Measurements from ENCODE around the gene LGALS9. TPM values are rescaled to one million over a fixed set of nuclear protein-coding genes. Genes with fewer than 3 reads are reported as not detected.

Gene LGALS9
- polyA plus RNA-seq (2011; rRNA removed) (3.0 and 3.5 TPM in 2 replicates), polyA minus RNA-seq (2011; rRNA and poly(A)+ RNA removed) (5.2 and 6.4 TPM in 2 replicates)

GRCh38 chr17:27630607-27631410 lies at the start of gene LGALS9:
Gene LGALS9 (plus strand): TSS chr17:27631188. CDS start chr17:27631266, 78 bp downstream.
- POLR2A ChIA-PET = interaction anchor here (0.6 kb wide), 1 partner anchor 647 kb away, joined by 5 read pairs; no protein-coding TSS in a partner anchor
- no peak within 1 kb of the TSS; the same call in 1 of the 2 replicates for H3K4me3 ChIP-seq (ENCODE audit: low read depth, low read length)
- H3K27ac ChIP-seq (ENCODE audit: low read depth, low read length) = no peak within 1 kb of the TSS
- H3K27me3 ChIP-seq (ENCODE audit: control insufficient read depth, insufficient read depth, low read length) = no peaks in the 10 kb centered on the region
- CTCF ChIA-PET = interaction anchor here (1.2 to 2.8 kb wide), 2 partner anchors 20 to 23 kb away, joined by 3 to 9 read pairs; no protein-coding TSS in a partner anchor
- TF ChIP-seq CTCF (IDR thresholded peaks at IDR 0.05; ENCODE audit: low read depth, low read length) = no peak
- no peak for DNase-seq (ENCODE audit: low read depth, low spot score)
- H3K9me3 ChIP-seq (ENCODE audit: control insufficient read depth, insufficient read depth, low read length) = no peaks in the 10 kb centered on the region

DNA sequence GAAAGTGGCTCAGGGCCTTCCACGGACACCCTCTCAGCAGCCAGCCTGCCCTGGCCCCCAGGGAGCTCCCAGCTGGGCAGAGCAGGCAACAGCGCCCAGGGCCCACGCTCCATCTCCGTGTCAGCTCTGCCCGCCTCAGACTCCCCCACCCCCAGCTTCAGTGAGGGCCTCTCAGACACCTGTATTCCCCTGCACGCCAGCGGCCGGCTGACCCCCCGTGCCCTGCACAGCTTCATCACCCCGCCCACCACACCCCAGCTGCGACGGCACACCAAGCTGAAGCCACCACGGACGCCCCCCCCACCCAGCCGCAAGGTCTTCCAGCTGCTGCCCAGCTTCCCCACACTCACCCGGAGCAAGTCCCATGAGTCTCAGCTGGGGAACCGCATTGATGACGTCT lies 48.3 kb upstream of the LGALS9 start:
- Histone ChIP-seq H3K4me3 (ENCODE audit: low read depth, low read length) (no peak overlapping the region), H3K9me3 (ENCODE audit: control insufficient read depth, insufficient read depth, low read length) (no peaks in the 10 kb centered on the region), H3K27me3 (ENCODE audit: control insufficient read depth, insufficient read depth, low read length) (no peaks in the 10 kb centered on the region), H3K27ac (ENCODE audit: low read depth, low read length) (no peak overlapping the region)
- no peak for DNase-seq (ENCODE audit: low read depth, low spot score)
- TF ChIP-seq CTCF (IDR thresholded peaks at IDR 0.05; ENCODE audit: low read depth, low read length) = no peak
- POLR2A ChIA-PET = no interaction called here
- CTCF ChIA-PET = no interaction called here

DNA sequence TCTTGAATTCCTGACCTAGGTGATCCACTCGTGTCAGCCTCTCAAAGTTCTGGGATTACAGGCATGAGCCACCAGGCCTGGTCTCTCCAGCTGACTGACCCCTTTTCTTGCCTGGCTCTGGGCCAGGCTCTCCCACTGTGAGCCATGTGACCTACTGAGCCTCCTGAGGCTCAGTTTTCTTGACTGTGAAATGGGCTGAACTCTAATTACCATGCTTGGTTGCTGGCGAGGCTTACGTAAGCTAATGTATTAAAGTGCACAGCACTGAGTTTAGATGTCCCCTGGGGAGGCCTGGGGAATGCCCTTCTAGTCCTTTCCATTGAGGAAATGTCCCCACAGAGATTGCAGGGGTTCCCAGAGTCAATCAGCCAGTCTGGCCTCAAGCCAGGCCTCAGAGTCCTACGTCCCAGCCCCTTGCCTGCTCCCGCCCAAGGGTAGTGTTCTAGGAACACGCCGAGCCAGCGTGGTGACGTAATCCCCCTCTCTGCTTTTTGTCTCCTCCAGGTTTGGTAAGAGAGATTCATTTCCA lies 45.8 kb upstream of the LGALS9 start:
- ChIA-PET POLR2A (interaction anchor here (0.6 kb wide), 1 partner anchor 383 kb away, joined by 4 read pairs; no protein-coding TSS in a partner anchor), CTCF (interaction anchor here (0.6 to 2.1 kb wide), 4 partner anchors 14 to 231 kb away, joined by 3 to 10 read pairs (median 8); no protein-coding TSS in a partner anchor)
- Histone ChIP-seq H3K9me3 (ENCODE audit: control insufficient read depth, insufficient read depth, low read length) (no peaks in the 10 kb centered on the region), H3K4me3 (ENCODE audit: low read depth, low read length) (no peak overlapping the region), H3K27ac (ENCODE audit: low read depth, low read length) (peak overlapping the region; percentile 87), H3K27me3 (ENCODE audit: control insufficient read depth, insufficient read depth, low read length) (no peaks in the 10 kb centered on the region)
- DNase-seq (ENCODE audit: low read depth, low spot score) = no peak
- no peak for TF ChIP-seq CTCF (IDR thresholded peaks at IDR 0.05; ENCODE audit: low read depth, low read length)

GRCh38 chr17:27585792-27586191 lies 45.2 kb upstream of the LGALS9 start:
- TF ChIP-seq CTCF (IDR thresholded peaks at IDR 0.05; ENCODE audit: low read depth, low read length) = no peak
- ChIA-PET CTCF (interaction anchor here (0.6 to 2.1 kb wide), 4 partner anchors 14 to 231 kb away, joined by 3 to 10 read pairs (median 6); no protein-coding TSS in a partner anchor), POLR2A (interaction anchor here (1.0 to 1.5 kb wide), 2 partner anchors 12 to 201 kb away, joined by 3 to 4 read pairs; no protein-coding TSS in a partner anchor)
- Histone ChIP-seq H3K4me3 (ENCODE audit: low read depth, low read length) (no peak overlapping the region), H3K27ac (ENCODE audit: low read depth, low read length) (peak overlapping the region; percentile 87), H3K9me3 (ENCODE audit: control insufficient read depth, insufficient read depth, low read length) (no peaks in the 10 kb centered on the region), H3K27me3 (ENCODE audit: control insufficient read depth, insufficient read depth, low read length) (no peaks in the 10 kb centered on the region)
- DNase-seq (ENCODE audit: low read depth, low spot score) = no peak
